GM18870 (cell line): ENCODE results near the gene DGLUCY.
"Not testable (repeated sequence)": the region's sequence is repeated elsewhere in the genome, so short reads cannot be mapped to it uniquely, and the experiment has no call there.

Experiments
- ATAC-seq: cut with Tn5 transposase; IDR thresholded peaks from one replicate; pipeline ENCODE4 v1.9.1; 2021; ENCODE audit warnings: moderate library complexity; ENCODE audit not compliant: unreplicated experiment

DGLUCY gene

DNA sequence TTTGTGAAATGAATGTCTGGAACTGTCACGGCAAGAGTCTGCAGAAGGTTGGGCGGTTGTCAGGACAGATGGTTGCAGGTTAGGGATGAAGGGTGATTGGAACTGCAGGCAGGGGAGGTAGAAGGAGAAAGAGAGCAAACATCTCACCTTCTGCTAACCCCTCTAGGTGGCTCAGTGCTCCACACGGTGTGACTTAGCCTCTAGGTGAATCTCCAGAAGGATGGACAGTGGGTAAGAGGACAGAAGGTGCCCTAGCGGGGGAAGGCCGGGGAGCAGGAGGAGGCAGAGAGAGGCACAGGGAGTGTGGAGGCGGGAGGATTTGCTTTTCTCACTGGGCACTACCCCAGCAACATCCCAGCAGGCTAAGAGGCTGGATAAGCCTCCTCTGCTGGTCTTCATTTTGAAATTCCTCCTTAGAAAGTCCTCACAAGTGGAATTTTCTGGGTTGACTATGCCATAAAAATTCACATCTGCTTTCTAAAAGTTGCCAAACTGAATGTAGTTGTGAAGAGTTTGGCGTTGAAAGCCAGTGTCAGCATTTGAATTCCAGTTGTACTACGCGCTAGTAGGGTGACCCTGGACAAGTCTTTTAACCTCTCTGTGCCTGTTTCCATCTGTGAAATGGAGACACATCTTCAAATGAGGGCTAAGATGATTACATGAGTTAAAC lies 141.3 kb downstream of the DGLUCY start:
- no peak for ATAC-seq

GRCh38 chr14:91256661-91257060 lies 142.8 kb downstream of the DGLUCY start:
- no peak for ATAC-seq

DNA sequence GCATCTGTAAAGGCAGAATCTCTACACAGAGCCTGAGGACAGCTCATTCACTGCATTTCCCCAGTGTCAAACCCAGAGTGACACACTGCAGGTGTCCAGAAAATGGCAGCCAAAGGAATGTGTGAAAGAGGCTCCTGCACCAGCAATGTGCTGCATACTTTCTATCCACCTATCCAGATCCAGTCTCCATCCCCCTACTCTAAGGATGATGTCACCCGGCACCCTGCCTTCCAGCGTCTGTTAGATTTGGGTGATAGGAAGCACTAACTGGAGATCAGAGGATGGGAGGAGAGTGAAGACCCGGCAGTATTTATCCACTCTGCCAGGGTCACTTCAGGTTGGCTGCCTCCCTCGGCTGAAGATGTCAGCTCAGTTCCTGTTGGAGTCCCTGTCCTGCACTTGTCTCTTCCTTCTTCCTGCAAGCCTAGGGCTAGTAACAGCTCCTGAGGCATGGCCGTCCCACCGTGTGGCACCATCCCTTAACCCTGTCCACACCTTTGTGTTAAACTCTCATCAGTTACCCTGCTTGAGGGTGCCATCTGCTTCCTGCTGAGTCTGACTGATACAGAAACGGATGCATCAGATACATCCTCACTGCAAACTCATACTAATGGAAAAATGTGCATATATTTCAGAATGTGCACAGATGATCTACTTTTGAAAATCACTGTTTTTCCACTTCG lies 143.6 kb downstream of the DGLUCY start:
- no peak for ATAC-seq

- no peak for ATAC-seq
Measured at GRCh38 chr14:91258011-91258618, 144.2 kb downstream of the DGLUCY start.

GRCh38 chr14:91258876-91259275 lies 145.0 kb downstream of the DGLUCY start:
- no peak for ATAC-seq

GRCh38 chr14:91261115-91261514 lies 147.2 kb downstream of the DGLUCY start:
- ATAC-seq = no peak

DNA sequence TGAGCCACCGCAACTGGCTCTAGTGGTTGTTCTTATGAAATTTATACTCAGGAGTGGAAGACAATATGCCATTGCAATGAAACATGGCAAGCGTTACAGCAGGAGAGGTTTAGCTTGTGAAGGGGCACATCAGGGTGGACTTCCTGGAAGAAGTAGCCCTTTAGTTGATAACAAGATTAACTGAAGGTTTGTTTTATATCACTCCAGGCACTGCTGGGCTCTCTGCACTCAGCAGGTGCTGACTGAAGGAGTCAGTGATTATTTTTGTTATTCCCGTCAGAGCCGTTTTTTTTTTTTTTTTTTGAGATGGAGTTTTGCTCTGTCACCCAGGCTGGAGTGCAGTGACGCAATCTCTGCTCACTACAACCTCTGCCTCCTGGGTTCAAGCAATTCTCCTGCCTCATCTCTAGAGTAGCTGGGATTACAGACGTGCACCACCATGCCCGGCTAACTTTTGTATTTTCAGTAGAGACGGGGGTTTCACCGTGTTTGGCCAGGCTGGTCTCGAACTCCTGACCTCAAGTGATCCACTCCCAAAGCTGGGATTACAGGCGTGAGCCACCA lies 148.2 kb downstream of the DGLUCY start:
- ATAC-seq = no peak

- no peak for ATAC-seq
Measured at GRCh38 chr14:91263329-91263728, 149.5 kb downstream of the DGLUCY start.

GRCh38 chr14:91264151-91265150 lies 150.6 kb downstream of the DGLUCY start:
- ATAC-seq = no peak

DNA sequence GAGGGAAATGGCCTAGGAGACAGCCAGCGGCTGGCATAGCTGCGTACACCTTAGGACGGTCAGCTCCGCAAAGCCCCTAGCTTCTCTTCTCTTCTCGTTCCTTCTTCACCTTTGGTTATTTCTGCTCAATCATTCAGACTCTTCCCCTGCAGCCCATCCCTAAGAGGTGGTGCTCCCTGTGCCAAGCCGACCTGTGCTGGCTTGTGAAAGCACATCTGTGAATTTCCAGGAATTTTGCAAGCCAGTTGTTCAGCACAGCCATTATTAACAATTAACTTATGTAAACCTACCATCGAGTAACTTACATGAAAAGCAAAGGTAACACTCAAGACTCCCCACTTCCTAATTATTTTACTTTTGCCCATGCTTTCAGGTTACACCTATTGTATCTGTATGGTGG lies 151.5 kb downstream of the DGLUCY start:
- no peak for ATAC-seq

DNA sequence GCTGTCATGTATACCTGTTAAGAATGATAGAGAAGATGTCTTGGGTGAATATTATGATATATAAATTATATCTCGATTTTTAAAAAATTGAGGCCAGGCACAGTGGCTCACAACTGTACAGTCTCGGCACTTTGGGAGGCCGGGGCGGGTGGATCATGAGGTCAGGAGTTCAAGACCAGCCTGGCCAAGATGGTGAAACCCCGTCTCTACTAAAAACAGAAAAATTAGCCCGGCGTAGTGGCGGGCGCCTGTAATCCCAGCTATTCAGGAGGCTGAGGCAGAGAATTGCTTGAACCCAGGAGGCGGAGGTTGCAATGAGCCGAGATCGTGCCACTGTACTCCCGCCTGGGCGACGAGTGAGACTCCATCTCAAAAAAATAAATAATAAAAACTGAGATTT lies 152.4 kb downstream of the DGLUCY start:
- ATAC-seq = not testable (repeated sequence)

DNA sequence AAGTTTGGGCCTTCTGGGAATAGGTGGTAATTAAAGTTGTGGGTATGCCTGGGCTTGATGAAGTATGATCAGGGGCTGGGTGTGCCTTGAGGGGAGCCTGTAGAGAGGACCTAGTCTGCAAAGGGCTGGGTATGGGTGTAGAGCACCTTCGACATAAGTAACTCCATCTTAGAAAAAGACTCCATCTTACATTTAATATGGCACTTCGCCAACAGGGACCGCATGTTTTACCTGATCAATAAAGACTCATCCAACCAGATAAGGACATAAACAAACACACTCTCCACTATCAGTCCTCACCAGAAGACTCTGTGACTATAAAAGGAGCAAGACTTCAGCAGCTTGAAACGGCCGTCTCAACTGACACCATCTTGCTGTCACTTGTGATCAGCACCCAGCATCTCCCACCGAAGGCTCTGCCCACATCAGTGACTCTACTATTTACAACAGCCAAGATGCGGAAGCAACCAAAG lies 154.1 kb downstream of the DGLUCY start:
- ATAC-seq = no peak

DNA sequence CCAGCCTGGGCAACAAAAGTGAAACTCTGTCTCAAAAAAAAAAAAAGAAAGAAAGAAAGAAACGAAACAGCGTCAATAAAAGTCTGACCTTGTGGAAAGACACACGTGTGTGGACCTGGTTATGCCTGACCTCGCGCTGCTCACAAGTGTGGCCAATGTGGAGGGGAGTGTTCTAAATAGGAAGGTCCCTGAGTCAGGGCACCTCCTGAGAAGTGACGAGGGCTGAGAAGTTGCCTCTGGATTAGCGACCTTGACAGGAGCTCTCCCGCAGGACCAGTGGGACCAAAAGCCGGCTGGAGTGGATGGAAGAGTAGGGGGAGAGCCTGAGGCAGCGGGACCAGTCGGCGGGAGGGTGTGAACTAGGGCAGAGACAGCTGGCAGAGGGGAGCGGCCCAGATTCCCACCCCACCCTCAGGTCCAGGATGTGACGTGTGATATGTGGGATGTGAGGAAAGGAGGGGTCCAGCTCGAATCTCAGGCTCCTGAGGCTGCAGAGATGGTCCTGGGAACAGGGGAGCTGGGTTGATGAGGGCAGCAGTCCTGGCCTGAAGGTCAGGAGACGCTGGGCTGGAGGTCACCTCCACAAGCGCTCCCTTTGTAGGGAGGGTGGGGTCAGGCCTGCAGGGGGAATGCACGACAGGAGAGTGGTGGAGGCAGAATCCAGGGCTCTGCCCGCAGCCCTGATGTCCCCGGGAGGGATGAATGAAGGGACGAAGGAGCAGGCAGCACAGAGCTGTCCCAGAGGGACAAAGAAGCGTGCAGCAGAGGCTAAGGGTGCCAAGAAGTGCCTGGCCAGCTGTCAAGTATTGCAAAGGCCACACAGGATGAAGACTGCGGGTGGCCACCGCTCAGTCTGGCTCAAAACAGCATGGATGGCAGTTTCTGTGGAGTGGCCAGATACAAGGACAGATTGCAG lies 155.5 kb downstream of the DGLUCY start:
- ATAC-seq = no peak

DNA sequence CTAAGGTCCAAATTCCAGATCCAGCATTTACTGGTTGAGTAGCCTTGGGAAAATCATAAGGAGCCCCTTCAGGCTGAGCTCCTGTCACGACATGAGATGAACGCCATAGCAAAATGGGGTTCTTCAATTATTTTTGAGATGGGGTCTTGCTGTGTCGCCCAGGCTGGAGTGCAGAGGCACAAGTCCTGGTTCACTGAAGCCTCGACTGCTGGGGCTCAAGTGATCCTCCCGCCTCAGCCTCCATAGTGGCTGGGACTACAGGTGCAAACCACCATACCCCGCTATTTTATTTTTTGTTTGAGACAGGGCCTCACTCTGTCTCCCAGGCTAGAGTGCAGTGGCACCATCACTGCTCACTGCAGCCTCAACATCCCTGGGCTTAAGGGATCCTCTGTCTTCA lies 156.3 kb downstream of the DGLUCY start:
- no peak for ATAC-seq

DNA sequence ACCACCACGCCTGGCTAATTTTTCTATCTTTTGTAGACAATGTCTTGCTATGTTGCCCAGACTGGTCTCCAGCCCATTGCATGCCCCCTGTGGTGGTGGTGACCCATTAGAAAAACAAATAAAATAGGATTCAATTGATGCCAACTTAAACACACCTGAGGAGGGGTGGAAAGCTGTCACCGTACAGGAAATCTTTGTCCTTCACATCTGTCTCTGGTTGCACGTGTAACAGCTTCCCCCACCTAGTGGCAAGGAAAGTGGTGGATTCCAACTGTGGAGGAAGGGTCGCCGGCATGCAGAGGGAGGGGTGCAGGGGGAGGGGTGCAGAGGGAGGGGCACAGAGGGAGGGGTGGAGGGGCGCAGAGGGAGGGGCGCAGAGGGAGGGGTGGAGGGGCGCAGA lies 156.7 kb downstream of the DGLUCY start:
- no peak for ATAC-seq

DNA sequence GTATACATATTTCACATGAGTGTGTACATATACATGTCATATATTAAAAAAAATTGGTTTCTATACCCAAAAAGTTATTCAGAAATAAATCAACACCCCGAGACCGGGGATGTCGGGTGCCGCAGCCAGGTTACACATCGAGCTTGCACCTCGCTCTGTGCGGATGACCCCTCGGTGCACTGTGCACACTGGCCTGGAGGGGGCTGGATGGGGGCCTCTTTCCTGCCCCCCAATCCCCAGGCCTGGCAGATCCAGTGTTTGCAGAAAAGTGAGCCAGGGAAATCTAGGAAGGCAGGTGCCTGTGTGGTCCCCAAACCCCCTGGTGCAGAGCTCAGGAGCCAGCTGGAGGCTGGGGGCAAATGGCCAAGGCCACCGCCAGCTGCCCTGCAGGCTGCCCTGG lies 157.8 kb downstream of the DGLUCY start:
- no peak for ATAC-seq

DNA sequence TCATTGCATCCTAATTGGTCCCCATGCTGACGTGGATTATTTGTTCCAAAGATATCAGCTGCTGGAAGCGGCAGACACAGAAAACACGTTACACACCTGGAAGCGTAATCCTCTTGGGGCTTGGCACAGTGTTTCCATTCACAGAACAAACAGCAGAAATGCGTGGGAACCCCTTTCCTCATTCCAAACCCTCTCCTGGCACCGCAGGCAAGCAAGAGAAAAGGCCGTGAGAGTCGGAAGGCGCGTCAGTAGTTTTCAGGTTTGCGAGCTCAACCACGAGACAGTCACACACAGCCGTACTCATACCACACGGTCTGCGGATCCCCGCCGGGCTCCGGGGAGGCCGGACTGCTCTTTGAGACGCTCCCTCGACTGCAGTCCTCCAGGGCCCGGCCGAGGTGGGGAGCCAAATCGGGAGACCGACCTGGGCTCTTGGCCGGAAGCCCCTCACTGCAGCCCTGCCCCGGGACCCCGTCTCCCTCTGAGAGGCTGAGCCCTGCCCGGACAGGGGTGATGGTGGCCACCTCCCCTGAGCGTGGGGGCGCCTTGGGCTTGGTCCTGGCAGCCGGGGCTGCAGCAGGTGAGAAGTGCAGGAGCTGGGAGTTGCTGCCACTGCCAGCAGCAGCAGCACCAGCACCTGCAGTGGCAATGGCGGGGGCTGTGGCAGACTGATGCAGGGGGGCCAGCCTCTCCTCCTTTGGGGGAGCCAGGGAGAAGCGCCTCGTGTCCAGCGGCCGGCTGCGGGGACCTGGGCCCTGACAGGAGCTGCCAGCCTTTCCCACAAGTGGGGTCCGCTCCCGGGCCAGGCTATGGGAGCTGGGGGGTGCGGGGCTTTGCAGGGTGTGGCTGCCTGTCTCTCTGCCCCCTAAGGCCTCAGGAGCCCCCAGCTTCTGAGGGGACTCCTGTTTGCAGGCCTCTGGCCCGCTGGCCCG lies 158.7 kb downstream of the DGLUCY start:
- no peak for ATAC-seq

- no peak for ATAC-seq
Measured at GRCh38 chr14:91273273-91273884, 159.5 kb downstream of the DGLUCY start.
